HEK293 (cell line): ENCODE results near the gene ILF3.
"Not testable (repeated sequence)": the region's sequence is repeated elsewhere in the genome, so short reads cannot be mapped to it uniquely, and the experiment has no call there.

Experiments
- CTCF ChIA-PET: fragments of 350-600 bp; formaldehyde crosslinking; extraction: SDS; loops from one replicate; lab custom pipeline; 2021; ENCODE audit warnings: antibody characterized with exemption; lab: Yijun Ruan, JAX
- POLR2A ChIA-PET: fragments of 300-600 bp; formaldehyde crosslinking; extraction: SDS; loops from one replicate; lab custom pipeline; 2020; ENCODE audit warnings: antibody characterized with exemption, inconsistent platforms; lab: Yijun Ruan, JAX
- H3K27ac ChIP-seq: fragments of 200-500 bp; sonication (Bioruptor generic); 2 replicates; pipeline ENCODE4 v1.5.1; 2014; ENCODE audit warnings: low read depth, low read length, control low read depth, inconsistent platforms; ENCODE audit errors: extremely low read depth
- H3K36me3 ChIP-seq, 2 experiments: fragments of 200-500 bp in 1 of 2; sonication (Bioruptor generic) in 1 of 2; 1 replicate in 1 of 2; 2 replicates in 1 of 2; pipeline ENCODE4 v1.5.1; 2014 to 2017; ENCODE audit warnings: inconsistent platforms in 2 of 2, low read length in 2 of 2; ENCODE audit not compliant: control insufficient read depth in 2 of 2, insufficient read depth in 1 of 2
- H3K4me1 ChIP-seq: fragments of 200-500 bp; sonication (Bioruptor generic); 2 replicates; pipeline ENCODE4 v1.5.1; 2014; ENCODE audit warnings: mild to moderate bottlenecking, low read length, inconsistent platforms; ENCODE audit not compliant: control insufficient read depth, insufficient read depth
- H3K4me3 ChIP-seq: 2 replicates; pipeline ENCODE4 v1.5.1; 2011; ENCODE audit warnings: low read depth, mild to moderate bottlenecking, control low read depth, low read length, moderate library complexity
- H3K9me3 ChIP-seq: fragments of 200-500 bp; sonication (Bioruptor generic); 2 replicates; pipeline ENCODE4 v1.5.1; 2014; ENCODE audit warnings: low read depth, low read length, inconsistent platforms; ENCODE audit not compliant: control insufficient read depth, insufficient read depth
- FEZF1 ChIP-seq: fragments of 450-650 bp; formaldehyde crosslinking; IDR thresholded peaks from 2 replicates; pipeline ENCODE4 v1.5.1; 2016; ENCODE audit warnings: missing biosample characterization, missing genetic modification characterization
- ZBTB1 ChIP-seq: fragments of 450-650 bp; formaldehyde crosslinking; IDR thresholded peaks from 2 replicates; pipeline ENCODE4 v1.5.1; 2016; ENCODE audit warnings: missing biosample characterization, missing genetic modification characterization
- ZBTB17 ChIP-seq: fragments of 450-650 bp; formaldehyde crosslinking; IDR thresholded peaks from 2 replicates; pipeline ENCODE4 v1.5.1; 2016; ENCODE audit warnings: missing biosample characterization, missing genetic modification characterization
- ZIC2 ChIP-seq: fragments of 450-650 bp; formaldehyde crosslinking; IDR thresholded peaks from 2 replicates; pipeline ENCODE4 v1.5.1; 2016; ENCODE audit warnings: missing biosample characterization, missing genetic modification characterization
- ZNF214 ChIP-seq: fragments of 450-650 bp; formaldehyde crosslinking; IDR thresholded peaks from 2 replicates; pipeline ENCODE4 v1.5.1; 2017; ENCODE audit warnings: missing biosample characterization, mild to moderate bottlenecking, missing genetic modification characterization, borderline replicate concordance
- ZNF560 ChIP-seq: fragments of 450-650 bp; formaldehyde crosslinking; IDR thresholded peaks from 2 replicates; pipeline ENCODE4 v1.5.1; 2017; ENCODE audit warnings: missing biosample characterization, missing genetic modification characterization, borderline replicate concordance
- ZNF600 ChIP-seq: fragments of 450-650 bp; formaldehyde crosslinking; IDR thresholded peaks from 2 replicates; pipeline ENCODE4 v1.5.1; 2016; ENCODE audit warnings: missing biosample characterization, missing genetic modification characterization
- ZNF621 ChIP-seq: fragments of 450-650 bp; formaldehyde crosslinking; IDR thresholded peaks from 2 replicates; pipeline ENCODE4 v1.5.1; 2017; ENCODE audit warnings: missing biosample characterization, missing genetic modification characterization
- ZNF623 ChIP-seq: fragments of 450-650 bp; formaldehyde crosslinking; IDR thresholded peaks from 2 replicates; pipeline ENCODE4 v1.5.1; 2016; ENCODE audit warnings: missing biosample characterization, missing genetic modification characterization
- ZSCAN30 ChIP-seq: fragments of 450-650 bp; IDR thresholded peaks from 2 replicates; pipeline ENCODE4 v1.5.1; 2018; ENCODE audit warnings: missing biosample characterization, mild to moderate bottlenecking, missing genetic modification characterization, moderate library complexity
- TF ChIP-seq, protein P1 (sequence below): fragments of 450-650 bp; formaldehyde crosslinking; conservative IDR thresholded peaks from 2 replicates; pipeline ENCODE4 v1.5.1; 2016; ENCODE audit warnings: low read depth, missing biosample characterization, missing genetic modification characterization
- TF ChIP-seq, protein P2 (sequence below): fragments of 450-650 bp; formaldehyde crosslinking; IDR thresholded peaks from 2 replicates; pipeline ENCODE4 v1.5.1; 2016; ENCODE audit warnings: missing biosample characterization, missing genetic modification characterization

ILF3 gene

DNA sequence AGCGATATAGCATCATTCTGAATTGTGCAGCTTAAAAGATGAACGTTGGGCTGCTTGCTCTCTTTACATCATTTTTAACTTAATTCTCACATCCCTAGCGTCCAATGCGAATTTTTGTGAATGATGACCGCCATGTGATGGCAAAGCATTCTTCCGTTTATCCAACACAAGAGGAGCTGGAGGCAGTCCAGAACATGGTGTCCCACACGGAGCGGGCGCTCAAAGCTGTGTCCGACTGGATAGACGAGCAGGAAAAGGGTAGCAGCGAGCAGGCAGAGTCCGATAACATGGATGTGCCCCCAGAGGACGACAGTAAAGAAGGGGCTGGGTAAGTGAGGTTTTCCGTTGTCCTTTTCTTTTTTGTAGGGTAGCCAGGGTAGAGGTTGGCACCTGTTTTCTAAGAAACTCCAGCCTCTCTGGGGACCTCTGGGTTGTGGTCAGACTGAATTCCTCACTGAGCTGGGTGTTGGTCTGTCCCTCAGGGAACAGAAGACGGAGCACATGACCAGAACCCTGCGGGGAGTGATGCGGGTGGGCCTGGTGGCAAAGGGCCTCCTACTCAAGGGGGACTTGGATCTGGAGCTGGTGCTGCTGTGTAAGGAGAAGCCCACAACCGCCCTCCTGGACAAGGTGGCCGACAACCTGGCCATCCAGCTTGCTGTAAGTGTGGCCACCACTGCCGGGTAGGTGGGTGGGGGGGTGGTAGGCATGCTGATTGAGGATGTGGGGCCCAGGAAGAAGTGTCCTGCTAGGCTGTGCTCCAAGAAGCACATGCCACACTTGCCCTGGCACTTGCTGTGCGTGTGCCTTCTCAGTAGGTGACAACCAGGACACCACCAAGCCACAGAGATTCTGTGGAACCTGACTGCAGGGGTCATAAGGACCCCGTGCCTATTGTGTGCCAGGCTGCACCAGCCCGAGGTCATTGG lies 17.0 kb downstream of the ILF3 start:
- H3K27ac ChIP-seq = no peak overlapping the region
- H3K9me3 ChIP-seq = no peaks in the 10 kb centered on the region
- TF ChIP-seq ZNF600 (tag by site-specific recombination) = peak; percentile 43; the same call in 1 of the 2 replicates
- TF ChIP-seq, protein P1, sequence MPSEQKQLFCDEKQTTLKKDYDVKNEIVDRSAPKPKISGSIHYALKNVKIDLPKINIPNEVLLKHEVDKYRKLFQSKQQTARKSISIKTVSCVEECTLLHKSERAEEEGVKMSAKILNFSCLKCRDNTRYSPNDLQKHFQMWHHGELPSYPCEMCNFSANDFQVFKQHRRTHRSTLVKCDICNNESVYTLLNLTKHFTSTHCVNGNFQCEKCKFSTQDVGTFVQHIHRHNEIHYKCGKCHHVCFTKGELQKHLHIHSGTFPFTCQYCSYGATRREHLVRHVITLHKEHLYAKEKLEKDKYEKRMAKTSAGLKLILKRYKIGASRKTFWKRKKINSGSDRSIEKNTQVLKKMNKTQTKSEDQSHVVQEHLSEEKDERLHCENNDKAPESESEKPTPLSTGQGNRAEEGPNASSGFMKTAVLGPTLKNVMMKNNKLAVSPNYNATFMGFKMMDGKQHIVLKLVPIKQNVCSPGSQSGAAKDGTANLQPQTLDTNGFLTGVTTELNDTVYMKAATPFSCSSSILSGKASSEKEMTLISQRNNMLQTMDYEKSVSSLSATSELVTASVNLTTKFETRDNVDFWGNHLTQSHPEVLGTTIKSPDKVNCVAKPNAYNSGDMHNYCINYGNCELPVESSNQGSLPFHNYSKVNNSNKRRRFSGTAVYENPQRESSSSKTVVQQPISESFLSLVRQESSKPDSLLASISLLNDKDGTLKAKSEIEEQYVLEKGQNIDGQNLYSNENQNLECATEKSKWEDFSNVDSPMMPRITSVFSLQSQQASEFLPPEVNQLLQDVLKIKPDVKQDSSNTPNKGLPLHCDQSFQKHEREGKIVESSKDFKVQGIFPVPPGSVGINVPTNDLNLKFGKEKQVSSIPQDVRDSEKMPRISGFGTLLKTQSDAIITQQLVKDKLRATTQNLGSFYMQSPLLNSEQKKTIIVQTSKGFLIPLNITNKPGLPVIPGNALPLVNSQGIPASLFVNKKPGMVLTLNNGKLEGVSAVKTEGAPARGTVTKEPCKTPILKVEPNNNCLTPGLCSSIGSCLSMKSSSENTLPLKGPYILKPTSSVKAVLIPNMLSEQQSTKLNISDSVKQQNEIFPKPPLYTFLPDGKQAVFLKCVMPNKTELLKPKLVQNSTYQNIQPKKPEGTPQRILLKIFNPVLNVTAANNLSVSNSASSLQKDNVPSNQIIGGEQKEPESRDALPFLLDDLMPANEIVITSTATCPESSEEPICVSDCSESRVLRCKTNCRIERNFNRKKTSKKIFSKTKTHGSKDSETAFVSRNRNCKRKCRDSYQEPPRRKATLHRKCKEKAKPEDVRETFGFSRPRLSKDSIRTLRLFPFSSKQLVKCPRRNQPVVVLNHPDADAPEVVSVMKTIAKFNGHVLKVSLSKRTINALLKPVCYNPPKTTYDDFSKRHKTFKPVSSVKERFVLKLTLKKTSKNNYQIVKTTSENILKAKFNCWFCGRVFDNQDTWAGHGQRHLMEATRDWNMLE (tag by site-specific recombination) = no peak
- no peak for TF ChIP-seq FEZF1 (tag by site-specific recombination)
- no peak for TF ChIP-seq ZSCAN30
- TF ChIP-seq ZIC2 (tag by site-specific recombination) = peak; percentile 25; the same call in 1 of the 2 replicates
- POLR2A ChIA-PET = interaction anchor here (1.4 kb wide), 1 partner anchor 9 kb away, joined by 4 read pairs; no protein-coding TSS in a partner anchor
- H3K4me1 ChIP-seq = peaks cover 1% of the 10 kb centered on the region; the same call in 1 of the 2 replicates
- CTCF ChIA-PET = interaction anchor here (1.7 to 2.7 kb wide), 2 partner anchors 27 to 90 kb away, joined by 5 to 12 read pairs; no protein-coding TSS in a partner anchor
- H3K36me3 ChIP-seq = peaks cover 58 to 79% of the 10 kb centered on the region in 2 experiments
- no peak overlapping the region for H3K4me3 ChIP-seq

DNA sequence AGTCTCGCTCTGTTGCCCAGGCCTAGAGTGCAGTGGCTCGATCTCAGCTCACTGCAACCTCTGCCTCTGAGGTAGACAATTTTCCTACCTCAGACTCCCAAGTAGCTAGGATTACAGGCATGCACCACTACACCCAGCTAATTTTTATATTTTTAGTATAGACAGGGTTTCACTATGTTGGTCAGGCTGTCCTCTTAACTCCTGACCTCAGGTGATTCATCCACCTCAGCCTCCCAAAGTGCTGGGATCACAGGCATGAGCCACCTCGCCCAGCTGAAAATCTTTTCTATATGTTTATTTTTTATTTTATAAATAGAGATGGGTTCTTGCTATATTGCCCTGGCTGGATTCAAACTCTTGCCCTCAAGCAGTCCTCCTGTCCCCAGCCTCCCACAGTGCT lies 17.8 kb downstream of the ILF3 start:
- not testable (repeated sequence) for H3K4me3 ChIP-seq, H3K4me1 ChIP-seq, H3K27ac ChIP-seq, H3K9me3 ChIP-seq
- peaks cover 58 to 77% of the 10 kb centered on the region in 2 experiments for H3K36me3 ChIP-seq
- ChIA-PET POLR2A (interaction anchor here (1.4 kb wide), 1 partner anchor 9 kb away, joined by 4 read pairs; no protein-coding TSS in a partner anchor), CTCF (interaction anchor here (0.9 to 2.7 kb wide), 3 partner anchors 16 to 91 kb away, joined by 3 to 12 read pairs (median 5); no protein-coding TSS in a partner anchor)

DNA sequence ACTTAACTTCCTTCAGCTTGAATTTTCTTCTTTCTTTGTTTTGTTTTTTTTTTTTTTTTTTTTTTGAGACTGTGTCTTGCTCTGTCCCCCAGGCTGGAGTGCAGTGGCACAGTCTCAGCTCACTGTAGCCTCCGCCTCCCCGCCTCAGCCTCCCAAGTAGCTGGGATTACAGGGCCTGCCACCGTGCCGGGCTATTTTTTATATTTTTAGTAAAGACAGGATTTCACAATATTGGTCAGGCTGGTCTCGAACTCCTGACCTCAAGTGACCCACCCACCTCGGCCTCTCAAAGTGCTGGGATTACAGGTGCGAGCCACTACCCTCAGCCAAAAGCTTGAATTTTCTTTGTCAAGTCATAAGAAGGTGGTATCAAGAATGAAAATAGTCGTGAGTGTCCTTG lies 21.1 kb downstream of the ILF3 start:
- POLR2A ChIA-PET = not testable (repeated sequence)
- CTCF ChIA-PET = interaction anchor here (0.5 to 1.2 kb wide), 3 partner anchors 24 to 94 kb away, joined by 3 to 4 read pairs (median 3); no protein-coding TSS in a partner anchor

DNA sequence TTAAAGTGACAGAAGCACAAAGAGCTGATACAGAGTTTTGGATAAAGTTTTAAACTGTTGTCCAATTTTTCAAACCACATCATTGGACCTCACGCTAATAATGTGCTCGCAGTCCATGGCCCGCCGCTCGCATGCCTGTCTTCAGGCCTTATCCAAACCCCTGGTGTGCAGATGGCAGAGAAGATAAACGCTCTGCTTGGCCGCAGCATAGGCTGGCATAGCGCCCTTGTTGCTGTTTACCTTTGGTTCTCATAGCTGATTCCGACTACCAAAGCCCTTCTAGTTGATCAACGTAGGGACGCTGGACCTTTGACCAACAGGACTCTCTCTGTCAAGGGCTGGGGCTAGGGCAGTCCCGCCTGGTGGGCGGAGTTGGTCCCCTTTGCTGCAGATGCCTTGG lies 23.6 kb downstream of the ILF3 start:
- H3K4me1 ChIP-seq = no peaks in the 10 kb centered on the region
- H3K27ac ChIP-seq = no peak overlapping the region
- H3K36me3 ChIP-seq = peaks cover 62 to 97% of the 10 kb centered on the region in 2 experiments
- ChIA-PET CTCF (interaction anchor here (0.6 to 2.2 kb wide), 3 partner anchors 22 to 197 kb away, joined by 3 to 15 read pairs (median 5); no protein-coding TSS in a partner anchor), POLR2A (no interaction called here)
- H3K9me3 ChIP-seq = no peaks in the 10 kb centered on the region
- no peak overlapping the region for H3K4me3 ChIP-seq
- TF ChIP-seq, protein P2, sequence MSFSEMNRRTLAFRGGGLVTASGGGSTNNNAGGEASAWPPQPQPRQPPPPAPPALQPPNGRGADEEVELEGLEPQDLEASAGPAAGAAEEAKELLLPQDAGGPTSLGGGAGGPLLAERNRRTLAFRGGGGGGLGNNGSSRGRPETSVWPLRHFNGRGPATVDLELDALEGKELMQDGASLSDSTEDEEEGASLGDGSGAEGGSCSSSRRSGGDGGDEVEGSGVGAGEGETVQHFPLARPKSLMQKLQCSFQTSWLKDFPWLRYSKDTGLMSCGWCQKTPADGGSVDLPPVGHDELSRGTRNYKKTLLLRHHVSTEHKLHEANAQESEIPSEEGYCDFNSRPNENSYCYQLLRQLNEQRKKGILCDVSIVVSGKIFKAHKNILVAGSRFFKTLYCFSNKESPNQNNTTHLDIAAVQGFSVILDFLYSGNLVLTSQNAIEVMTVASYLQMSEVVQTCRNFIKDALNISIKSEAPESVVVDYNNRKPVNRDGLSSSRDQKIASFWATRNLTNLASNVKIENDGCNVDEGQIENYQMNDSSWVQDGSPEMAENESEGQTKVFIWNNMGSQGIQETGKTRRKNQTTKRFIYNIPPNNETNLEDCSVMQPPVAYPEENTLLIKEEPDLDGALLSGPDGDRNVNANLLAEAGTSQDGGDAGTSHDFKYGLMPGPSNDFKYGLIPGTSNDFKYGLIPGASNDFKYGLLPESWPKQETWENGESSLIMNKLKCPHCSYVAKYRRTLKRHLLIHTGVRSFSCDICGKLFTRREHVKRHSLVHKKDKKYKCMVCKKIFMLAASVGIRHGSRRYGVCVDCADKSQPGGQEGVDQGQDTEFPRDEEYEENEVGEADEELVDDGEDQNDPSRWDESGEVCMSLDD (tag by site-specific recombination) = no peak
- no peak for TF ChIP-seq ZBTB1 (tag by site-specific recombination)
- TF ChIP-seq ZNF560 = no peak
- no peak for TF ChIP-seq ZBTB17
- no peak for TF ChIP-seq ZNF621 (tag by site-specific recombination)
- no peak for TF ChIP-seq ZNF214
- TF ChIP-seq ZNF623 (tag by site-specific recombination) = no peak
- TF ChIP-seq, all 188 proteins: peak for 0

More for the DNA sequence above, 21.1 kb downstream of the ILF3 start:
- H3K36me3 ChIP-seq = peaks cover 70 to 93% of the 10 kb centered on the region in 2 experiments
- not testable (repeated sequence) for H3K27ac ChIP-seq, H3K9me3 ChIP-seq, H3K4me3 ChIP-seq, H3K4me1 ChIP-seq
